HEK293T (cell line): ENCODE results near the gene MPDU1.

ENCODE experiments used
- FOXA1 ChIP-seq: fragments of 450-650 bp; IDR thresholded peaks from 2 replicates; pipeline ENCODE4 v1.6.1; 2016; ENCODE audit warnings: mild to moderate bottlenecking
- FOXK2 ChIP-seq: fragments of 450-650 bp; IDR thresholded peaks from 2 replicates; pipeline ENCODE4 v1.6.1; 2016; ENCODE audit warnings: mild to moderate bottlenecking
- NFRKB ChIP-seq: fragments of 450-650 bp; IDR thresholded peaks from 2 replicates; pipeline ENCODE4 v1.6.1; 2016; ENCODE audit warnings: mild to moderate bottlenecking, moderate library complexity
- PKNOX1 ChIP-seq: fragments of 450-650 bp; IDR thresholded peaks from 2 replicates; pipeline ENCODE4 v1.6.1; 2016
- SUZ12 ChIP-seq: fragments of 450-650 bp; IDR thresholded peaks from 2 replicates; pipeline ENCODE4 v1.6.1; 2016; ENCODE audit warnings: mild to moderate bottlenecking
- ZNF384 ChIP-seq: fragments of 450-650 bp; IDR thresholded peaks from 2 replicates; pipeline ENCODE4 v1.6.1; 2016

GRCh38 chr17:7606280-7606679, 22.6 kb downstream of the MPDU1 start:
- TF ChIP-seq FOXK2 (no peak), SUZ12 (no peak), NFRKB (no peak), FOXA1 (no peak), ZNF384 (no peak), PKNOX1 (no peak)
